ENCODE measurements around the gene TCF3.

TCF3 gene

GRCh38 chr19:1575323-1576241, 76.8 kb downstream of the TCF3 start:
- Histone ChIP-seq H3K9ac (ENCODE audit: low read length) (no peak overlapping the region), H3K27ac (ENCODE audit: low read depth, low read length) (no peak overlapping the region), H3K4me3 (ENCODE audit: low read length) (no peak overlapping the region), H3K36me3 (ENCODE audit: control insufficient read depth, insufficient read depth, low read length) (peaks cover 11% of the 10 kb centered on the region), H3K4me1 (ENCODE audit: control insufficient read depth, insufficient read depth, low read length) (no peaks in the 10 kb centered on the region), H3K27me3 (ENCODE audit: control insufficient read depth, insufficient read depth, low read length) (no peaks in the 10 kb centered on the region)

- no peak overlapping the region for H3K27ac ChIP-seq (ENCODE audit: low read depth, low read length)
- H3K4me1 ChIP-seq (ENCODE audit: control insufficient read depth, insufficient read depth, low read length): no peaks in the 10 kb centered on the region
- no peak overlapping the region for H3K4me3 ChIP-seq (ENCODE audit: low read length)
- no peaks in the 10 kb centered on the region for H3K27me3 ChIP-seq (ENCODE audit: control insufficient read depth, insufficient read depth, low read length)
- peaks cover 8% of the 10 kb centered on the region for H3K36me3 ChIP-seq (ENCODE audit: control insufficient read depth, insufficient read depth, low read length)
- H3K9ac ChIP-seq (ENCODE audit: low read length): no peak overlapping the region
These were observed 77.9 kb downstream of the TCF3 start for GRCh38 chr19:1574354-1575136.

GRCh38 chr19:1572795-1573194, 79.6 kb downstream of the TCF3 start:
- no peak overlapping the region for H3K9ac ChIP-seq (ENCODE audit: low read length)
- peaks cover 8% of the 10 kb centered on the region for H3K36me3 ChIP-seq (ENCODE audit: control insufficient read depth, insufficient read depth, low read length)
- H3K27me3 ChIP-seq (ENCODE audit: control insufficient read depth, insufficient read depth, low read length): no peaks in the 10 kb centered on the region
- no peak overlapping the region for H3K4me3 ChIP-seq (ENCODE audit: low read length)
- no peak overlapping the region for H3K27ac ChIP-seq (ENCODE audit: low read depth, low read length)
- peaks cover 3% of the 10 kb centered on the region for H3K4me1 ChIP-seq (ENCODE audit: control insufficient read depth, insufficient read depth, low read length)

DNA sequence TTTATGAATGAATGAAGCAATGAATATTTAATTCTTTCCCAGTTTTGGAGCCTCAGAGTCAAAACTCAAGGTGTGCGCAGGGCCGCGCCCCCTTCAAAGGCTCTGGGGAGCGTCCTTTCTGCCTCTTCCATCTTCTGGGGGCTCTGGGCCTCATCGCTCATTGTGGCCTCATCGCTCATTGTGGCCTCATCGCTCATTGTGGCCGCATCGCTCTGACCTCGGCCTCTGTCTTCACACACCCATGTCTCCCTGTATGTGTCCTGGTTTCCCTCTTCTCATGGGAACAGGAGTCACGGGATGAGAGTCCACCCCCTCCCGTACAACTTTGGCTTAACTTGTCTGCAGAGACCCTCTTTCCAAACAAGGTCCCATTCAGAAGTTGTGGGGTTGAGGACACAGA, 81.1 kb downstream of the TCF3 start:
- H3K9ac ChIP-seq (ENCODE audit: low read length): no peak overlapping the region
- H3K36me3 ChIP-seq (ENCODE audit: control insufficient read depth, insufficient read depth, low read length): no peaks in the 10 kb centered on the region
- no peak overlapping the region for H3K27ac ChIP-seq (ENCODE audit: low read depth, low read length)
- H3K4me3 ChIP-seq (ENCODE audit: low read length): no peak overlapping the region
- peaks cover 3% of the 10 kb centered on the region for H3K4me1 ChIP-seq (ENCODE audit: control insufficient read depth, insufficient read depth, low read length)
- H3K27me3 ChIP-seq (ENCODE audit: control insufficient read depth, insufficient read depth, low read length): no peaks in the 10 kb centered on the region

DNA sequence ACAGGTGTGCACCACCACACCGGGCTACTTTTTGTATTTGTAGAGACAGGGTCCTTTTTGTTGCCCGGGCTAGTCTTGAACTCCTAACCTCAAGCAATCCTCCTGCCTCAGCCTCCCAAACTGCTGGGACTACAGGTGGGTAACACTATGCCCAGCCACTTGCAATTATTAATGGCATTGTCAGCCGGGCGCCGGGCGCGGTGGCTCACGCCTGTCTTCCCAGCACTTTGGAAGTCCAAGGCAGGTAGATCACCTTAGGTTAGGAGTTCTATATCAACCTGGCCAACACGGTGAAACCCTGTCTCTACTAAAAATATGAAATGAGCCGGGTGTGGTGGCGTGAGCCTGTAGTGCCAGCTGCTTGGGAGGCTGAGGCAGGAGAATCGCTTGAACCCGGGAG, 81.6 kb downstream of the TCF3 start:
- no peak overlapping the region for H3K9ac ChIP-seq (ENCODE audit: low read length)
- no peak overlapping the region for H3K4me3 ChIP-seq (ENCODE audit: low read length)
- H3K36me3 ChIP-seq (ENCODE audit: control insufficient read depth, insufficient read depth, low read length): no peaks in the 10 kb centered on the region
- no peak overlapping the region for H3K27ac ChIP-seq (ENCODE audit: low read depth, low read length)
- H3K4me1 ChIP-seq (ENCODE audit: control insufficient read depth, insufficient read depth, low read length): peaks cover 7% of the 10 kb centered on the region
- H3K27me3 ChIP-seq (ENCODE audit: control insufficient read depth, insufficient read depth, low read length): no peaks in the 10 kb centered on the region

GRCh38 chr19:1569997-1570396, 82.4 kb downstream of the TCF3 start:
- Histone ChIP-seq H3K27me3 (ENCODE audit: control insufficient read depth, insufficient read depth, low read length) (no peaks in the 10 kb centered on the region), H3K36me3 (ENCODE audit: control insufficient read depth, insufficient read depth, low read length) (no peaks in the 10 kb centered on the region), H3K9ac (ENCODE audit: low read length) (no peak overlapping the region), H3K4me3 (ENCODE audit: low read length) (no peak overlapping the region), H3K4me1 (ENCODE audit: control insufficient read depth, insufficient read depth, low read length) (peaks cover 10% of the 10 kb centered on the region), H3K27ac (ENCODE audit: low read depth, low read length) (no peak overlapping the region)

DNA sequence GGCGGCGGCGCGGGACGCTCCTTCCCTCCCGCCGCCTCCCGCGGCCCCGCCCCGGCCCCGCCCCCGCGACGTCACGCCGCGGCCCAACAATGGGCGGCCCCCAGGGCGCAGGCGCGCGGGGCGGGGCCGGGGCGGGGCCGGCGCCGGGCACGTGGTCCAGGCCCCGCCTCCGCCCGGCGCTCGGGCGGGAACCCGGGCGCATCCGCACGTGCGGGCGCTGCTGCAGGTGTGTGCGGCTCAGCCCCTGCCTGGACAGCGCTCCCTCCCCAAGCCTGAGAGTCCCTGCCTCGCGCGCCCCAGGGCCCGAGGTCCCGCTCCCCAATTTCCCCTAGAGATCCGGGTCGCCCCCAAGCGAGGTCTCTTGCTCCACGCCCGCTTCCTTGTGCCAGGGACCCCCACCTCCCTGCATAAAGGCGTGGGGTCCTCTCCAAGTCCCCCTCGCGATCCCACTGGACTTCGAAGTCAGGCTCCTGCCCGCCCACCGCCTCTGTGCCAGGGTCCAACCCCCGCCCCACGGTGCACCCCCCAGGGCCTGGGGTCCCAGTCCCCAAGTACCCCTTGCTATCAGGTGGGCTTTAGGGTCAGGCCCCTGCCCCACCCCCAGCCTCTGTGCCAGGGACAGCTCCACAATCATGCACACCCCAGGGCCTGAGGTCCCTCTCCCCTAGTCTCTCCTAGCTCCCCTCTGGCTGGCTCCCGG, 83.9 kb downstream of the TCF3 start, which contains the start of gene MEX3D:
MEX3D (minus strand) TSS at position 6 of the 700 bp plus-strand sequence. CDS start 267 bp downstream, outside the sequence.
- Histone ChIP-seq H3K36me3 (ENCODE audit: control insufficient read depth, insufficient read depth, low read length) (no peaks in the 10 kb centered on the region), H3K4me1 (ENCODE audit: control insufficient read depth, insufficient read depth, low read length) (peaks cover 10% of the 10 kb centered on the region), H3K27ac (ENCODE audit: low read depth, low read length) (peak within 1 kb of the TSS; percentile 93), H3K27me3 (ENCODE audit: control insufficient read depth, insufficient read depth, low read length) (no peaks in the 10 kb centered on the region), H3K4me3 (ENCODE audit: low read length) (peak within 1 kb of the TSS; percentile 68), H3K9ac (ENCODE audit: low read length) (no peak within 1 kb of the TSS)

DNA sequence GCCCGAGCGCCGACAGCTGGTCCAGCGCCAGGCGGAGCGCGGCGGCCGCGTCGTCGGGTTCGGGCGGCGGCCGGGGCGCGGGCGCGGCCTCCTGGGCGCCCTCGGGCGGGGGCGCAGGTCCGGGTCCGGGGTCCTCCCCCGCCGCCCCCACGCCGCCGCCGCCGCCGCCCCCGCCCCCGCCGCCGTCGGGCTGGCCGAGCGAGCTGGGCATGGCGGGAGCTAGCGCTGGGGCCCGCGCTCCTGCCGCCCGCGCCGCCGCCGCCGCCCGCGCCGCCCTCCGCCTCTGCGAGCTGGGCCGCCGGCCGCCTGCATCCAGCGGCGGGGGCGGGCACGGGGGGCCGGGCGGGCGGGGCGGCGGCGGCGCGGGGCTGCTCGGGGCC, 84.6 kb downstream of the TCF3 start:
- H3K4me1 ChIP-seq (ENCODE audit: control insufficient read depth, insufficient read depth, low read length): peaks cover 10% of the 10 kb centered on the region
- H3K4me3 ChIP-seq (ENCODE audit: low read length): no peak overlapping the region
- no peaks in the 10 kb centered on the region for H3K36me3 ChIP-seq (ENCODE audit: control insufficient read depth, insufficient read depth, low read length)
- H3K27ac ChIP-seq (ENCODE audit: low read depth, low read length): no peak overlapping the region
- H3K27me3 ChIP-seq (ENCODE audit: control insufficient read depth, insufficient read depth, low read length): no peaks in the 10 kb centered on the region
- H3K9ac ChIP-seq (ENCODE audit: low read length): no peak overlapping the region

GRCh38 chr19:1567116-1567847, 85.1 kb downstream of the TCF3 start:
- Histone ChIP-seq H3K36me3 (ENCODE audit: control insufficient read depth, insufficient read depth, low read length) (no peaks in the 10 kb centered on the region), H3K4me3 (ENCODE audit: low read length) (peak overlapping the region; percentile 68), H3K27ac (ENCODE audit: low read depth, low read length) (peak overlapping the region; percentile 93), H3K9ac (ENCODE audit: low read length) (peak overlapping the region; percentile 56), H3K27me3 (ENCODE audit: control insufficient read depth, insufficient read depth, low read length) (no peaks in the 10 kb centered on the region), H3K4me1 (ENCODE audit: control insufficient read depth, insufficient read depth, low read length) (peaks cover 10% of the 10 kb centered on the region)

- H3K4me3 ChIP-seq (ENCODE audit: low read length): peak overlapping the region; percentile 68
- H3K27ac ChIP-seq (ENCODE audit: low read depth, low read length): peak overlapping the region; percentile 93
- H3K4me1 ChIP-seq (ENCODE audit: control insufficient read depth, insufficient read depth, low read length): peaks cover 10% of the 10 kb centered on the region
These were observed 85.9 kb downstream of the TCF3 start for GRCh38 chr19:1566392-1567115.

GRCh38 chr19:1563251-1563650, 89.2 kb downstream of the TCF3 start:
- H3K4me1 ChIP-seq (ENCODE audit: control insufficient read depth, insufficient read depth, low read length): peaks cover 7% of the 10 kb centered on the region
- H3K27ac ChIP-seq (ENCODE audit: low read depth, low read length): no peak overlapping the region
- no peak overlapping the region for H3K4me3 ChIP-seq (ENCODE audit: low read length)
- no peak overlapping the region for H3K9ac ChIP-seq (ENCODE audit: low read length)
- H3K36me3 ChIP-seq (ENCODE audit: control insufficient read depth, insufficient read depth, low read length): no peaks in the 10 kb centered on the region
- H3K27me3 ChIP-seq (ENCODE audit: control insufficient read depth, insufficient read depth, low read length): no peaks in the 10 kb centered on the region

More at GRCh38 chr19:1566392-1567115, 85.9 kb downstream of the TCF3 start:
- Histone ChIP-seq H3K36me3 (ENCODE audit: control insufficient read depth, insufficient read depth, low read length) (no peaks in the 10 kb centered on the region), H3K27me3 (ENCODE audit: control insufficient read depth, insufficient read depth, low read length) (no peaks in the 10 kb centered on the region), H3K9ac (ENCODE audit: low read length) (peak overlapping the region; percentile 56)
